WTC11 (cell line): Measurements from ENCODE around the gene SPAG5. TPM values are rescaled to one million over a fixed set of nuclear protein-coding genes. Genes with fewer than 3 reads are reported as not detected.

ENCODE experiments used
- ARID4B ChIP-seq: sonication (generic); formaldehyde crosslinking; IDR thresholded peaks from 2 replicates; pipeline ENCODE4 v1.8.0; 2023; ENCODE audit warnings: missing genetic modification reagents, mild to moderate bottlenecking, borderline replicate concordance
- CREM ChIP-seq: sonication (generic); formaldehyde crosslinking; IDR thresholded peaks from 2 replicates; pipeline ENCODE4 v1.8.1; 2022; ENCODE audit warnings: mild to moderate bottlenecking, missing genetic modification reagents, moderate library complexity
- CTCF ChIP-seq: fragments of 200-600 bp; IDR thresholded peaks from 2 replicates; pipeline ENCODE4 v1.8.0; 2022; ENCODE audit warnings: antibody characterized with exemption
- GABPB1 ChIP-seq: sonication (generic); formaldehyde crosslinking; IDR thresholded peaks from 2 replicates; pipeline ENCODE4 v1.8.1; 2023; ENCODE audit warnings: mild to moderate bottlenecking, missing genetic modification reagents
- NFE2L1 ChIP-seq: sonication (generic); formaldehyde crosslinking; IDR thresholded peaks from 2 replicates; pipeline ENCODE4 v1.8.1; 2023; ENCODE audit warnings: missing genetic modification reagents
- NFYB ChIP-seq: sonication (generic); formaldehyde crosslinking; conservative IDR thresholded peaks from 2 replicates; pipeline ENCODE4 v1.8.0; 2022; ENCODE audit warnings: low read depth, missing genetic modification reagents
- NR1H2 ChIP-seq: sonication (generic); formaldehyde crosslinking; IDR thresholded peaks from 2 replicates; pipeline ENCODE4 v1.9.0; 2021; ENCODE audit warnings: mild to moderate bottlenecking, moderate library complexity, missing genetic modification reagents
- NR2C2 ChIP-seq: sonication (generic); formaldehyde crosslinking; IDR thresholded peaks from 2 replicates; pipeline ENCODE4 v1.8.0; 2022; ENCODE audit warnings: mild to moderate bottlenecking, missing genetic modification reagents
- SP1 ChIP-seq: sonication (generic); formaldehyde crosslinking; conservative IDR thresholded peaks from 2 replicates; pipeline ENCODE4 v1.8.1; 2022; ENCODE audit warnings: missing genetic modification reagents
- ZNF232 ChIP-seq: sonication (generic); formaldehyde crosslinking; IDR thresholded peaks from 2 replicates; pipeline ENCODE4 v1.8.0; 2022; ENCODE audit warnings: mild to moderate bottlenecking, missing genetic modification reagents
- ZNF532 ChIP-seq: fragments of 250-450 bp; sonication (Bioruptor Pico); IDR thresholded peaks from 2 replicates; pipeline ENCODE4 v1.9.0; 2021; ENCODE audit warnings: mild to moderate bottlenecking, borderline replicate concordance
- total RNA-seq: library from RNA; stranded (reverse); gene quantifications from 3 replicates; pipeline ENCODE4 v1.2.3, GENCODE V29; 2021
- TF ChIP-seq, protein P1 (sequence below): sonication (generic); formaldehyde crosslinking; IDR thresholded peaks from 2 replicates; pipeline ENCODE4 v1.8.1; 2023; ENCODE audit warnings: mild to moderate bottlenecking, moderate library complexity, missing genetic modification reagents
- TF ChIP-seq, protein P2 (sequence below): sonication (generic); formaldehyde crosslinking; IDR thresholded peaks from 2 replicates; pipeline ENCODE4 v1.8.0; 2022; ENCODE audit warnings: mild to moderate bottlenecking, missing genetic modification reagents

Gene SPAG5
- total RNA-seq, 1 experiment from 2014 or later: 146 TPM

DNA sequence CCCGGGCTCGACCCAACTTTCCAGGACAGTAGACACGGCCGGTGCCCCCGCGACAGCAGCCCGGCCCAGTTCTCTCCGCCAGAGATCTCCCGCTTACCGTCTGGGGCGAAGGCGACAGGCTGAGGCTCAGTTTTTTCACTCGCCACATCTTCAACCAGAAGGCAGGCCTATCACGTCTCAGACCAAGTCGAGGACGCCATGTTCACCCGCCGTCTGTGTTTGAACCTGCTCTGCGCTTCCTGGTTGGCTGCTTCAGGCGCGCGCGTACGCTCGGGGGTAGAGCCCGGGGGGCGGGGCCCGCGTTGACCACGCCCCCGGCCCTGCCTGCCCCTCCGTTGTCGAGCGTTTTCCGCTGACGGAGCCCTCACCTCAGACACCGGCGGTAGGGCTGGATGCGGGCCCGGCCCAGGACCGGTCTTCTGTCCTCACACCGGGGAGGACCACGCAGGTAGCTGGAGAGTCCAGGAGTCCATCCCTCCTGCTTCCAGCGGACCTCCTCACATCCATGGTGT is at the start of gene SPAG5 (continued):
- TF ChIP-seq CREM (CRISPR knock-in tag): 0 out of 2 replicates have a peak, but pooled peaks have one; percentile 49
- TF ChIP-seq GABPB1 (CRISPR knock-in tag): no peak; the same call in 1 of the 2 replicates
- TF ChIP-seq, protein P1, sequence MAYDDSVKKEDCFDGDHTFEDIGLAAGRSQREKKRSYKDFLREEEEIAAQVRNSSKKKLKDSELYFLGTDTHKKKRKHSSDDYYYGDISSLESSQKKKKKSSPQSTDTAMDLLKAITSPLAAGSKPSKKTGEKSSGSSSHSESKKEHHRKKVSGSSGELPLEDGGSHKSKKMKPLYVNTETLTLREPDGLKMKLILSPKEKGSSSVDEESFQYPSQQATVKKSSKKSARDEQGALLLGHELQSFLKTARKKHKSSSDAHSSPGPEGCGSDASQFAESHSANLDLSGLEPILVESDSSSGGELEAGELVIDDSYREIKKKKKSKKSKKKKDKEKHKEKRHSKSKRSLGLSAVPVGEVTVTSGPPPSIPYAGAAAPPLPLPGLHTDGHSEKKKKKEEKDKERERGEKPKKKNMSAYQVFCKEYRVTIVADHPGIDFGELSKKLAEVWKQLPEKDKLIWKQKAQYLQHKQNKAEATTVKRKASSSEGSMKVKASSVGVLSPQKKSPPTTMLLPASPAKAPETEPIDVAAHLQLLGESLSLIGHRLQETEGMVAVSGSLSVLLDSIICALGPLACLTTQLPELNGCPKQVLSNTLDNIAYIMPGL (CRISPR knock-in tag): peak; percentile 83; the same call in 1 of the 2 replicates
- no peak for TF ChIP-seq ZNF532 (CRISPR knock-in tag)
- 0 out of 2 replicates have a peak, but pooled peaks have one; percentile 34 for TF ChIP-seq ZNF232 (CRISPR knock-in tag)
- TF ChIP-seq ARID4B (CRISPR knock-in tag): peak; percentile 40; the same call in 1 of the 2 replicates
- no peak for TF ChIP-seq NFE2L1
- peak; percentile 63 for TF ChIP-seq NFYB
- no peak for TF ChIP-seq NR2C2 (CRISPR knock-in tag)
- TF ChIP-seq, protein P2, sequence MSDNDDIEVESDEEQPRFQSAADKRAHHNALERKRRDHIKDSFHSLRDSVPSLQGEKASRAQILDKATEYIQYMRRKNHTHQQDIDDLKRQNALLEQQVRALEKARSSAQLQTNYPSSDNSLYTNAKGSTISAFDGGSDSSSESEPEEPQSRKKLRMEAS (CRISPR knock-in tag): peak; percentile 65; the same call in 1 of the 2 replicates
- peak; percentile 92 for TF ChIP-seq SP1 (CRISPR knock-in tag)
- no peak for TF ChIP-seq NR1H2
- no peak for TF ChIP-seq CTCF
- TF ChIP-seq, all 79 proteins: peak for 18
